Adrenal gland (tissue), 12 donors: ENCODE measurements around the gene ZBTB26. TPM values are rescaled to one million over a fixed set of nuclear protein-coding genes. Genes with fewer than 3 reads are reported as not detected.

Experiments used
- DNase-seq, 7 donors: peaks; one replicate each; pipeline ENCODE4 v3.0.0-alpha.2; 2019 to 2020
- H3K27ac ChIP-seq, 5 donors: fragments of 200-600 bp; sonication (generic) in 4 of 5; 1 replicate in 3 of 5; 2 replicates in 2 of 5; pipeline versions ENCODE4 v1.5.1 to v1.8.0; 2016 to 2020; ENCODE audit warnings: mild to moderate bottlenecking in 1 of 5
- H3K27me3 ChIP-seq: fragments of 200-600 bp; 2 replicates; pipeline ENCODE4 v1.8.0; 2021
- H3K36me3 ChIP-seq, 2 donors: fragments of 200-600 bp; replicated peaks in 1 of 2; 1 replicate in 1 of 2; 2 replicates in 1 of 2; pipeline versions ENCODE4 v1.5.1 to v1.8.0; 2018 to 2022
- H3K4me1 ChIP-seq, 2 donors: fragments of 200-600 bp; replicated peaks in 1 of 2; 1 replicate in 1 of 2; 2 replicates in 1 of 2; pipeline versions ENCODE4 v1.5.1 to v1.8.0; 2018 to 2021
- H3K4me3 ChIP-seq, 4 donors: fragments of 200-600 bp; sonication (generic) in 3 of 4; one replicate each; pipeline ENCODE4 v1.5.1; 2016 to 2018
- H3K9me3 ChIP-seq, 3 donors: fragments of 200-600 bp; sonication (generic) in 1 of 3; replicated peaks in 1 of 3; 1 replicate in 2 of 3; 2 replicates in 1 of 3; pipeline versions ENCODE4 v1.5.1 to v1.8.0; 2016 to 2021
- POLR2A ChIP-seq, 2 donors: fragments of 450-650 bp; IDR thresholded peaks; one replicate each; pipeline ENCODE4 v1.6.1; 2017; ENCODE audit warnings: antibody characterized with exemption in 2 of 2, mild to moderate bottlenecking in 2 of 2, moderate library complexity in 1 of 2
- WGBS, 4 donors: extraction: QIAGEN DNeasy Blood & Tissue Kit in 2 of 4; methylation state at CpG; one replicate each; pipeline versions ENCODE4 v1.1.5 to v1.1.7; 2013 to 2017; 5-methylcytosine and 5-hydroxymethylcytosine counted together
- intact Hi-C, 2 donors: fragments of 100-400 bp; cut with DNase I; formaldehyde crosslinking; loops; one replicate each; pipeline versions ENCODE4 v1.14.1 to v1.15.0; 2022 to 2023
- polyA plus RNA-seq, 3 donors: library from polyadenylated mRNA; stranded (reverse); fragments of 200-250 nt in 2 of 3; fragments of 350-450 nt in 1 of 3; fragmentation: Illumina TruSeq in 1 of 3; extraction: RNeasy Lipid Tissue Mini Kit (QIAGEN cat#74804) in 1 of 3; gene quantifications; one replicate each; pipeline ENCODE4 v1.2.3, GENCODE V29; 2013 to 2014
- total RNA-seq, 9 donors: library from RNA; depleted of rRNA in 4 of 9; stranded (reverse); fragments of >200 nt in 4 of 9; fragments of 120-200 nt in 1 of 9; fragmentation: NEBNext Ultra II Directional in 1 of 9; extraction: Animal tissue kit (Norgen Biotek cat#: 25700) in 1 of 9; gene quantifications; one replicate each; pipeline versions ENCODE4 v1.1.0 to v1.2.4, GENCODE V29; 2013 to 2023
- TF ChIP-seq, protein P1 (sequence below), 6 experiments: fragments of 450-650 bp in 4 of 6; fragments of 200-600 bp in 2 of 6; sonication (generic) in 1 of 6; IDR thresholded peaks; 1 replicate in 5 of 6; 2 replicates in 1 of 6; pipeline versions ENCODE4 v1.5.1 to v1.8.0; 2016 to 2021; ENCODE audit warnings: antibody characterized with exemption in 6 of 6, mild to moderate bottlenecking in 2 of 6, moderate library complexity in 1 of 6
- donor health status: healthy with polysubstance abuse.
- donor health status: Bipolar disorder and iron deficiency.
- donor health status: DM: yes; HTN: yes; CAD: no.
- donor health status: DM: no; HTN: no; CAD: no.
- donor health status: DM: no; HTN: no; CAD: no.
- donor health status: DM: yes; HTN: yes; CAD: no.

ZBTB26 gene
- total and polyA plus RNA-seq, 12 donors, result 1.6 to 7.4 (median 4.4) TPM

DNA sequence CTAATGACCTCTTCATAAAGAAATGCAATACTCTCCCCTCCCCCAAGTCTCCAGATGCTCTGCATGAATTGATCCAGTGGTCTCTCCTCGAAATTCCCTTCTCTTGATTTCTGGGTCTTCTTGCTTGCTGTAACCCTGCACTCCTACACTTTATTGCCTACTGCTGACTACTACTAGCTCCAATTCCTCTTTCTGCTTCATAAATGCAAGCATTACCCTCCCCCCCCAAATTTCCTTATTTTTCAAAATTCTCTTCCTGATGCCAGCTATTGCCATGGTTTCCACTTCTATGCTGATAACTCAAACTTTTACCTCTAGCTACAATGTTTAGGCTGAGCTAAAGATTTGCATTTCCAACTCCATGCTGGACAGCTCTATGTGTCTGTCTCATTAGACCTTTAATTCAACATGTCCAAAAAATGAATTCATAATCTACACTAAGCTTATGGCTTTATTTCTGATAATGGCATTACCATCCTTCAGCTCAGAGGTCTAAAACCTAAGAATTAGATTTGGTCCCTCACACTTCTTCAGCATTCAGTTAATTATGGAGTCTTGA lies 1.4 kb downstream of the ZBTB26 start:
- DNase-seq, result no peak
- no peaks in the 10 kb centered on the region for H3K27me3 ChIP-seq
- H3K27ac ChIP-seq, result no peak overlapping the region
- intact Hi-C loops, result no loop called here
- 68 to 84% (median 73%) methylated on average over 1 of the region's 1 CpG for WGBS, 4 donors
- H3K36me3 ChIP-seq, result no peaks in the 10 kb centered on the region
- no peak for TF ChIP-seq POLR2A (IDR thresholded peaks at IDR 0.05)
- TF ChIP-seq, protein P1, sequence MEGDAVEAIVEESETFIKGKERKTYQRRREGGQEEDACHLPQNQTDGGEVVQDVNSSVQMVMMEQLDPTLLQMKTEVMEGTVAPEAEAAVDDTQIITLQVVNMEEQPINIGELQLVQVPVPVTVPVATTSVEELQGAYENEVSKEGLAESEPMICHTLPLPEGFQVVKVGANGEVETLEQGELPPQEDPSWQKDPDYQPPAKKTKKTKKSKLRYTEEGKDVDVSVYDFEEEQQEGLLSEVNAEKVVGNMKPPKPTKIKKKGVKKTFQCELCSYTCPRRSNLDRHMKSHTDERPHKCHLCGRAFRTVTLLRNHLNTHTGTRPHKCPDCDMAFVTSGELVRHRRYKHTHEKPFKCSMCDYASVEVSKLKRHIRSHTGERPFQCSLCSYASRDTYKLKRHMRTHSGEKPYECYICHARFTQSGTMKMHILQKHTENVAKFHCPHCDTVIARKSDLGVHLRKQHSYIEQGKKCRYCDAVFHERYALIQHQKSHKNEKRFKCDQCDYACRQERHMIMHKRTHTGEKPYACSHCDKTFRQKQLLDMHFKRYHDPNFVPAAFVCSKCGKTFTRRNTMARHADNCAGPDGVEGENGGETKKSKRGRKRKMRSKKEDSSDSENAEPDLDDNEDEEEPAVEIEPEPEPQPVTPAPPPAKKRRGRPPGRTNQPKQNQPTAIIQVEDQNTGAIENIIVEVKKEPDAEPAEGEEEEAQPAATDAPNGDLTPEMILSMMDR (IDR thresholded peaks at IDR 0.05), result no peak
- no peaks in the 10 kb centered on the region for H3K9me3 ChIP-seq
- H3K4me3 ChIP-seq, result peak overlapping the region in 1 of 4 donors; percentile 95
- H3K4me1 ChIP-seq, result peaks cover 10 to 34% of the 10 kb centered on the region in 2 donors

GRCh38 chr9:122923947-122924346 lies 7.4 kb downstream of the ZBTB26 start:
- no peaks in the 10 kb centered on the region for H3K4me1 ChIP-seq
- no peaks in the 10 kb centered on the region for H3K9me3 ChIP-seq
- no peaks in the 10 kb centered on the region for H3K27me3 ChIP-seq
- 68 to 83% (median 70%) methylated on average over 3 of the region's 3 CpGs for WGBS, 4 donors
- no peak overlapping the region for H3K27ac ChIP-seq
- intact Hi-C loops, result no loop called here
- TF ChIP-seq, protein P1 (IDR thresholded peaks at IDR 0.05), result no peak
- no peak for TF ChIP-seq POLR2A (IDR thresholded peaks at IDR 0.05)
- peaks cover 0 to 6% of the 10 kb centered on the region in 2 donors for H3K36me3 ChIP-seq
- DNase-seq, result no peak
- no peak overlapping the region for H3K4me3 ChIP-seq

DNA sequence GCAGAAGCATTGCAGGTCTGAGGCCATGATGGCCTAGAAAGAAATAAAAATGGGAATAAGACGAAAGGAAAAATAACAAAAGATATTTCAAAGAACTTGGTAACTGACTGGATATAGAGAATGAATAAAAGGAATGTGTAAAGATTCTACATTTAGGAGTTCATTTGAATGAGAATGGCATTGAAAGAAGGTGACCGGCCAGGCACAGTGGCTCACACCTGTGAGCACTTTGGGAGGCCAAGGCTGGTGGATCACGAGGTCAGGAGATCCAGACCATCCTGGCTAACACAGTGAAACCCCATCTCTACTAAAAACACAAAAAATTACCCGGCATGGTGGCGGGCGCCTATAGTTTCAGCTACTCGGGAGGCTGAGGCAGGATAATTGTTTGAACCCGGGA lies 8.6 kb downstream of the ZBTB26 start:
- 91 to 96% (median 92%) methylated on average over 8 of the region's 8 CpGs for WGBS, 4 donors
- Histone ChIP-seq H3K4me3 (no peak overlapping the region), H3K27me3 (no peaks in the 10 kb centered on the region), H3K27ac (no peak overlapping the region), H3K9me3 (no peaks in the 10 kb centered on the region), H3K4me1 (no peaks in the 10 kb centered on the region), H3K36me3 (peaks cover 0 to 6% of the 10 kb centered on the region in 2 donors)
- no peak for TF ChIP-seq POLR2A (IDR thresholded peaks at IDR 0.05)
- TF ChIP-seq, protein P1 (IDR thresholded peaks at IDR 0.05), result no peak
- DNase-seq, result no peak
- intact Hi-C loops, result no loop called here

DNA sequence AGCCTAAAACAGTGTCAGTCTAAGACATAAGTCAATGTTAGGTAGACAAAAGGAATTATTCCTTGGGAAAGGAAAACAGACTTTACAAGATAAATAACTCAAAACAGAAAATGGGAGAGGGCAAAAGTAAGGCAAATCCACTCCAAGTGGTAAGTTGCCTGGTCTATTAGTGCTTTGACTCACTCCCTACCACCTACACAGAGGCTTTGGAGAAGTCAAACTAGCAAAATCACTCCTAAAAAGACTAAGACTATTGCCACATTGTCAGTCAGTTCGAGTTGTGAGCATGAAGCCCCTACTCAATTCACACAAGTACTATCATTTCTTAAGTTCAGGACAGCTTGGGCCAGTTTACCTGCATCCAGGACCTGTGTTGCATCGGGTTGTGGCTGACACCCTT lies 13.0 kb downstream of the ZBTB26 start:
- Histone ChIP-seq H3K27ac (no peak overlapping the region), H3K4me1 (peaks cover 0 to 3% of the 10 kb centered on the region in 2 donors), H3K36me3 (peaks cover 0 to 6% of the 10 kb centered on the region in 2 donors), H3K27me3 (no peaks in the 10 kb centered on the region), H3K9me3 (no peaks in the 10 kb centered on the region), H3K4me3 (no peak overlapping the region)
- intact Hi-C loops, result loop anchor here in 1 of 2 donors (10.0 kb wide), 1 partner anchor 76 kb away; no protein-coding TSS in a partner anchor
- 75 to 94% (median 88%) methylated on average over 2 of the region's 2 CpGs for WGBS, 4 donors
- no peak for DNase-seq
- TF ChIP-seq, protein P1 (IDR thresholded peaks at IDR 0.05), result no peak
- TF ChIP-seq POLR2A (IDR thresholded peaks at IDR 0.05), result no peak
